Liver (tissue), 9 donors: Measurements from ENCODE around the gene DNAH10. TPM values are rescaled to one million over a fixed set of nuclear protein-coding genes. Genes with fewer than 3 reads are reported as not detected.

Experiments used
- DNase-seq: peaks from one replicate; pipeline ENCODE4 v3.0.0-alpha.2; 2017; ENCODE audit warnings: low spot score
- H3K27ac ChIP-seq, 2 donors: one replicate each; pipeline ENCODE4 v1.7.0; 2013; ENCODE audit warnings: inconsistent platforms in 2 of 2, low read length in 2 of 2, control low read depth in 1 of 2, low read depth in 1 of 2, mild to moderate bottlenecking in 1 of 2
- H3K27me3 ChIP-seq, 4 donors: one replicate each; pipeline versions ENCODE4 v1.6.1 to v1.7.0; 2013; ENCODE audit warnings: low read length in 3 of 4, inconsistent platforms in 1 of 4, mild to moderate bottlenecking in 1 of 4, moderate library complexity in 1 of 4; ENCODE audit not compliant: control insufficient read depth in 4 of 4, insufficient read depth in 4 of 4
- H3K36me3 ChIP-seq, 4 donors: one replicate each; pipeline versions ENCODE4 v1.6.1 to v1.7.0; 2013; ENCODE audit warnings: low read length in 3 of 4, mild to moderate bottlenecking in 3 of 4, low read depth in 1 of 4, moderate library complexity in 1 of 4; ENCODE audit not compliant: control insufficient read depth in 4 of 4, insufficient read depth in 3 of 4
- H3K4me1 ChIP-seq, 4 donors: one replicate each; pipeline versions ENCODE4 v1.6.1 to v1.7.0; 2013; ENCODE audit warnings: low read length in 3 of 4, mild to moderate bottlenecking in 3 of 4, moderate library complexity in 1 of 4; ENCODE audit not compliant: control insufficient read depth in 4 of 4, insufficient read depth in 4 of 4
- H3K4me3 ChIP-seq, 3 donors: one replicate each; pipeline versions ENCODE4 v1.6.1 to v1.7.0; 2013; ENCODE audit warnings: low read length in 3 of 3, control low read depth in 1 of 3, low read depth in 1 of 3, mild to moderate bottlenecking in 1 of 3
- H3K9ac ChIP-seq, 2 donors: one replicate each; pipeline ENCODE4 v1.7.0; 2013; ENCODE audit warnings: low read length in 2 of 2, mild to moderate bottlenecking in 2 of 2, moderate library complexity in 2 of 2, control low read depth in 1 of 2, low read depth in 1 of 2
- H3K9me3 ChIP-seq, 4 donors: one replicate each; pipeline versions ENCODE4 v1.6.1 to v1.7.0; 2013; ENCODE audit warnings: low read length in 3 of 4; ENCODE audit not compliant: control insufficient read depth in 4 of 4
- EGR1 ChIP-seq, 2 donors: IDR thresholded peaks; 2 replicates each; pipeline ENCODE4 v1.6.1; 2016 to 2018; ENCODE audit warnings: antibody characterized with exemption in 2 of 2, low read depth in 2 of 2
- FOXA1 ChIP-seq: IDR thresholded peaks from 2 replicates; pipeline ENCODE4 v1.6.1; 2016; ENCODE audit warnings: antibody characterized with exemption
- FOXA2 ChIP-seq: IDR thresholded peaks from 2 replicates; pipeline ENCODE4 v1.6.1; 2016; ENCODE audit warnings: antibody characterized with exemption
- GABPA ChIP-seq, 2 donors: IDR thresholded peaks in 1 of 2; conservative IDR thresholded peaks in 1 of 2; 2 replicates each; pipeline ENCODE4 v1.6.1; 2016; ENCODE audit warnings: antibody characterized with exemption in 2 of 2, mild to moderate bottlenecking in 1 of 2, moderate library complexity in 1 of 2
- HNF4A ChIP-seq, 2 donors: conservative IDR thresholded peaks; 2 replicates each; pipeline ENCODE4 v1.6.1; 2016; ENCODE audit warnings: antibody characterized with exemption in 2 of 2, mild to moderate bottlenecking in 2 of 2
- JUND ChIP-seq, 2 donors: IDR thresholded peaks; 2 replicates each; pipeline ENCODE4 v1.6.1; 2016; ENCODE audit warnings: antibody characterized with exemption in 2 of 2
- NR2F2 ChIP-seq: IDR thresholded peaks from 2 replicates; pipeline ENCODE4 v1.6.1; 2016; ENCODE audit warnings: antibody characterized with exemption
- RAD21 ChIP-seq, 2 donors: IDR thresholded peaks; 2 replicates each; pipeline ENCODE4 v1.6.1; 2016; ENCODE audit warnings: antibody characterized with exemption in 2 of 2, mild to moderate bottlenecking in 2 of 2
- RXRA ChIP-seq, 2 donors: IDR thresholded peaks; 2 replicates each; pipeline ENCODE4 v1.6.1; 2017 to 2018; ENCODE audit warnings: antibody characterized with exemption in 2 of 2, mild to moderate bottlenecking in 1 of 2
- TAF1 ChIP-seq: conservative IDR thresholded peaks from 2 replicates; pipeline ENCODE4 v1.6.1; 2016; ENCODE audit warnings: antibody characterized with exemption, mild to moderate bottlenecking
- YY1 ChIP-seq: IDR thresholded peaks from 2 replicates; pipeline ENCODE4 v1.6.1; 2016; ENCODE audit warnings: antibody characterized with exemption, mild to moderate bottlenecking
- WGBS: extraction: QIAGEN DNeasy Blood & Tissue Kit; methylation state at CpG from one replicate; pipeline ENCODE4 v1.1.7; 2013; 5-methylcytosine and 5-hydroxymethylcytosine counted together
- polyA plus RNA-seq, 2 donors: library from polyadenylated mRNA; stranded (reverse) in 1 of 2; unstranded in 1 of 2; fragments of 200-250 nt in 1 of 2; fragments of >200 nt in 1 of 2; fragmentation: Nextera tagmentation in 1 of 2; extraction: Ambion mirVana in 1 of 2; gene quantifications; one replicate each; pipeline versions ENCODE4 v1.2.1 to v1.2.3, GENCODE V29; 2013 to 2015
- total RNA-seq, 2 donors: library from RNA; depleted of rRNA; stranded (reverse); fragments of >200 nt; gene quantifications; one replicate each; pipeline ENCODE4 v1.2.3, GENCODE V29; 2014
- TF ChIP-seq, protein P1 (sequence below): IDR thresholded peaks from 2 replicates; pipeline ENCODE4 v1.6.1; 2016; ENCODE audit warnings: antibody characterized with exemption
- TF ChIP-seq, protein P2 (sequence below): fragments of 150-350 bp; IDR thresholded peaks from 2 replicates; pipeline ENCODE4 v1.5.1; 2017; ENCODE audit warnings: improper control_type of control experiment, low read depth, low read length; ENCODE audit not compliant: missing input control
- TF ChIP-seq, protein P3 (sequence below): IDR thresholded peaks from 2 replicates; pipeline ENCODE4 v1.6.1; 2016; ENCODE audit warnings: antibody characterized with exemption
- TF ChIP-seq, protein P4 (sequence below): IDR thresholded peaks from 2 replicates; pipeline ENCODE4 v1.6.1; 2016; ENCODE audit warnings: antibody characterized with exemption
- donor health status: healthy.
- donor health status: healthy.
- donor health status: healthy.
- donor health status: healthy.
- donor health status: healthy.

The DNAH10 gene
- total and polyA plus RNA-seq, 4 donors, result 0.05 to 0.47 (median 0.07) TPM

DNA sequence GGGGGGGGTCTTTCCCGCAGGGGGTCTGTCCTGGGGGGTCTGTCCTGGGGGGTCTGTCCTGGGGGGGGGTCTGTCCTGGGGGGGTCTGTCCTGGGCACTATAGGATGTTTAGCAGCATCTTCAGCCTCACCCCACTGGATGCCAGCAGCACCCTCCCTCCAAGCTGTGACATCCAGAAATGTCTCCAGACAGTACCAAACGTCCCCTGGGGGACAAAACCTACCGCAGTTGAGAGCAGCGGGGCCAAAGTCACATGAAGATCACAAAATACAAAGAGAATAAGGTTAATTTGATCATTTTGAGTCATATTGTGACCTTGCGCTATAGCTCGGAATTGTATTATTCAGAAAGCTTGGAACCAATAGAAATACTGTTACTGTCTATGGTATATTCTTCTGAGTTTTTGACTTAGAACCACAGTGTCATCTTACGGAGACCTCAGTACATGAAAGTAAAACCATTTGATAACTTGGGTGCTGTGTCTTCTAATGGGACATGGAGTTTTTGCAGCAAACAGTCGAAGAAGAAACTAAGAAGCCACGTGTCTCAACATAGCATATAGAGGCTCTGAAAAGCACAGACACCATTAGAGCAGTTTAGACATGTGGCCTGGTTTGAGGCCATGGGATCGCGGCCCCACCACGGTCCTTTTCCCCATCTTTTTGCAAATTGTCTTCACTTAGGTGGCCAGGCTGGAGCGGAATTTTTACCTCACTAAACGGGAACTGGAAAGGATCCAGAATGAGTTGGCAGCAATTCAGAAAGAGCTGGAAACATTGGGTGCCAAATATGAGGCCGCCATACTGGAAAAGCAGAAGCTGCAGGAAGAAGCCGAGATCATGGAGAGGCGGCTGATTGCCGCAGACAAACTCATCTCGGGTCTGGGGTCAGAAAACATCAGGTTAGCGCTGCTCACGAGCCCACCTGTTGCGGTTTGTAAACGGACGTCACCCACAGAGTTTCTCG, 150.6 kb downstream of the DNAH10 start:
- DNase-seq, result no peak
- Histone ChIP-seq H3K4me3 (no peak overlapping the region), H3K4me1 (no peaks in the 10 kb centered on the region), H3K27ac (no peak overlapping the region), H3K9me3 (no peaks in the 10 kb centered on the region), H3K27me3 (no peaks in the 10 kb centered on the region), H3K9ac (no peak overlapping the region), H3K36me3 (no peaks in the 10 kb centered on the region)
- 79% methylated on average over 25 of the region's 25 CpGs for WGBS
- TF ChIP-seq FOXA1 (no peak), HNF4A (conservative IDR thresholded peaks at IDR 0.05) (no peak), YY1 (no peak), TAF1 (no peak)
- TF ChIP-seq, protein P1, sequence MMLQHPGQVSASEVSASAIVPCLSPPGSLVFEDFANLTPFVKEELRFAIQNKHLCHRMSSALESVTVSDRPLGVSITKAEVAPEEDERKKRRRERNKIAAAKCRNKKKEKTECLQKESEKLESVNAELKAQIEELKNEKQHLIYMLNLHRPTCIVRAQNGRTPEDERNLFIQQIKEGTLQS, result no peak
- TF ChIP-seq, protein P2, sequence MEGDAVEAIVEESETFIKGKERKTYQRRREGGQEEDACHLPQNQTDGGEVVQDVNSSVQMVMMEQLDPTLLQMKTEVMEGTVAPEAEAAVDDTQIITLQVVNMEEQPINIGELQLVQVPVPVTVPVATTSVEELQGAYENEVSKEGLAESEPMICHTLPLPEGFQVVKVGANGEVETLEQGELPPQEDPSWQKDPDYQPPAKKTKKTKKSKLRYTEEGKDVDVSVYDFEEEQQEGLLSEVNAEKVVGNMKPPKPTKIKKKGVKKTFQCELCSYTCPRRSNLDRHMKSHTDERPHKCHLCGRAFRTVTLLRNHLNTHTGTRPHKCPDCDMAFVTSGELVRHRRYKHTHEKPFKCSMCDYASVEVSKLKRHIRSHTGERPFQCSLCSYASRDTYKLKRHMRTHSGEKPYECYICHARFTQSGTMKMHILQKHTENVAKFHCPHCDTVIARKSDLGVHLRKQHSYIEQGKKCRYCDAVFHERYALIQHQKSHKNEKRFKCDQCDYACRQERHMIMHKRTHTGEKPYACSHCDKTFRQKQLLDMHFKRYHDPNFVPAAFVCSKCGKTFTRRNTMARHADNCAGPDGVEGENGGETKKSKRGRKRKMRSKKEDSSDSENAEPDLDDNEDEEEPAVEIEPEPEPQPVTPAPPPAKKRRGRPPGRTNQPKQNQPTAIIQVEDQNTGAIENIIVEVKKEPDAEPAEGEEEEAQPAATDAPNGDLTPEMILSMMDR, result no peak

DNA sequence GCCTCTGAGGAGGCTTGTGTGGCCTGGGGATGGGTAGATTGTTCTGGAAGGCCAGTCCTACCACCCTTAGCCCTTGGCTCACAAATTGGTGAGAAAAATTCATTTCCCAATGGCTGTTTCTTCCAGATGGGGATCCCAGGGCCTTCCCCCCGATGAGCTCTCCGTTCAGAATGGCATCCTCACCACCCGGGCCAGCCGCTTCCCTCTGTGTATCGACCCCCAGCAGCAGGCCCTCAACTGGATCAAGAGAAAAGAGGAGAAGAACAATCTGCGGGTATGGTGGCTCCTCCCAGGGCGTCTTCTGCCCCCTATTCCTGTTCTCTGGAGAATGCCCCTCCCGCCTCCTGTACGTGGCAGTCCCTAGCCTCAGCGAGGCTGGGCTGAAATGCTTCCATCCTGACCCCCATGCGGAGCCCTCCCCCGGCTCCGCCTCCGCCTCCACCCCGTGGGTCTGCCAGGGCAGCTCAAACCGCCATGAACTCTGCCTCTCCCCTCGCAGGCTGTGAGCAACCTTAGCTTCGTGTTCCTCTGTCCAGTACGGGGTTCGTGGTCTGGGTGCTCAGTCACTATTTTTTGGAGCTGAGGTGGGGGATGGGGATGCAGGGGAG, 152.7 kb downstream of the DNAH10 start:
- WGBS, result 50% methylated on average over 20 of the region's 20 CpGs
- no peak for DNase-seq
- TF ChIP-seq TAF1, result no peak
- TF ChIP-seq YY1, result no peak
- TF ChIP-seq, protein P1, result no peak
- TF ChIP-seq, protein P2, result no peak
- TF ChIP-seq RAD21 (IDR thresholded peaks at IDR 0.05), result no peak
- no peak for TF ChIP-seq FOXA1
- TF ChIP-seq FOXA2, result no peak
- TF ChIP-seq RXRA (IDR thresholded peaks at IDR 0.05), result no peak
- no peak for TF ChIP-seq JUND (IDR thresholded peaks at IDR 0.05)
- no peak for TF ChIP-seq NR2F2
- TF ChIP-seq HNF4A (conservative IDR thresholded peaks at IDR 0.05), result no peak
- TF ChIP-seq GABPA (IDR thresholded peaks at IDR 0.05 in 1 of 2, conservative IDR thresholded peaks at IDR 0.05 in 1 of 2), result no peak
- TF ChIP-seq, protein P3, sequence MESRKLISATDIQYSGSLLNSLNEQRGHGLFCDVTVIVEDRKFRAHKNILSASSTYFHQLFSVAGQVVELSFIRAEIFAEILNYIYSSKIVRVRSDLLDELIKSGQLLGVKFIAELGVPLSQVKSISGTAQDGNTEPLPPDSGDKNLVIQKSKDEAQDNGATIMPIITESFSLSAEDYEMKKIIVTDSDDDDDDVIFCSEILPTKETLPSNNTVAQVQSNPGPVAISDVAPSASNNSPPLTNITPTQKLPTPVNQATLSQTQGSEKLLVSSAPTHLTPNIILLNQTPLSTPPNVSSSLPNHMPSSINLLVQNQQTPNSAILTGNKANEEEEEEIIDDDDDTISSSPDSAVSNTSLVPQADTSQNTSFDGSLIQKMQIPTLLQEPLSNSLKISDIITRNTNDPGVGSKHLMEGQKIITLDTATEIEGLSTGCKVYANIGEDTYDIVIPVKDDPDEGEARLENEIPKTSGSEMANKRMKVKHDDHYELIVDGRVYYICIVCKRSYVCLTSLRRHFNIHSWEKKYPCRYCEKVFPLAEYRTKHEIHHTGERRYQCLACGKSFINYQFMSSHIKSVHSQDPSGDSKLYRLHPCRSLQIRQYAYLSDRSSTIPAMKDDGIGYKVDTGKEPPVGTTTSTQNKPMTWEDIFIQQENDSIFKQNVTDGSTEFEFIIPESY, result no peak
- TF ChIP-seq, protein P4, sequence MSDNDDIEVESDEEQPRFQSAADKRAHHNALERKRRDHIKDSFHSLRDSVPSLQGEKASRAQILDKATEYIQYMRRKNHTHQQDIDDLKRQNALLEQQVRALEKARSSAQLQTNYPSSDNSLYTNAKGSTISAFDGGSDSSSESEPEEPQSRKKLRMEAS, result no peak
- no peak for TF ChIP-seq EGR1 (IDR thresholded peaks at IDR 0.05; ENCODE audit: low read depth in 2 of 2)
- Histone ChIP-seq H3K4me3 (no peak overlapping the region), H3K9ac (no peak overlapping the region), H3K27ac (no peak overlapping the region), H3K9me3 (no peaks in the 10 kb centered on the region), H3K36me3 (no peaks in the 10 kb centered on the region), H3K4me1 (no peaks in the 10 kb centered on the region), H3K27me3 (no peaks in the 10 kb centered on the region)
